Liver (tissue), 3 donors: ENCODE results near the gene IFNGR1.

Experiments used
- CTCF ChIP-seq: fragments of 150-350 bp; IDR thresholded peaks from 2 replicates; pipeline ENCODE4 v1.5.1; 2017; ENCODE audit warnings: improper control_type of control experiment, low read depth, low read length; ENCODE audit not compliant: missing input control
- FOXA1 ChIP-seq: IDR thresholded peaks from 2 replicates; pipeline ENCODE4 v1.6.1; 2016; ENCODE audit warnings: antibody characterized with exemption
- GABPA ChIP-seq, 2 donors: IDR thresholded peaks in 1 of 2; conservative IDR thresholded peaks in 1 of 2; 2 replicates each; pipeline ENCODE4 v1.6.1; 2016; ENCODE audit warnings: antibody characterized with exemption in 2 of 2, mild to moderate bottlenecking in 1 of 2, moderate library complexity in 1 of 2
- JUND ChIP-seq, 2 donors: IDR thresholded peaks; 2 replicates each; pipeline ENCODE4 v1.6.1; 2016; ENCODE audit warnings: antibody characterized with exemption in 2 of 2
- MAX ChIP-seq: IDR thresholded peaks from 2 replicates; pipeline ENCODE4 v1.6.1; 2016; ENCODE audit warnings: antibody characterized with exemption
- RAD21 ChIP-seq, 2 donors: IDR thresholded peaks; 2 replicates each; pipeline ENCODE4 v1.6.1; 2016; ENCODE audit warnings: antibody characterized with exemption in 2 of 2, mild to moderate bottlenecking in 2 of 2
- REST ChIP-seq: IDR thresholded peaks from 2 replicates; pipeline ENCODE4 v1.6.1; 2016; ENCODE audit warnings: antibody characterized with exemption, mild to moderate bottlenecking
- SP1 ChIP-seq: IDR thresholded peaks from 2 replicates; pipeline ENCODE4 v1.6.1; 2018; ENCODE audit warnings: antibody characterized with exemption, mild to moderate bottlenecking
- TAF1 ChIP-seq: conservative IDR thresholded peaks from 2 replicates; pipeline ENCODE4 v1.6.1; 2016; ENCODE audit warnings: antibody characterized with exemption, mild to moderate bottlenecking
- YY1 ChIP-seq: IDR thresholded peaks from 2 replicates; pipeline ENCODE4 v1.6.1; 2016; ENCODE audit warnings: antibody characterized with exemption, mild to moderate bottlenecking
- ZBTB33 ChIP-seq: IDR thresholded peaks from 2 replicates; pipeline ENCODE4 v1.6.1; 2016; ENCODE audit warnings: antibody characterized with exemption
- donor health status: healthy.
- donor health status: healthy.

GRCh38 chr6:137219664-137220252 is 573 bp upstream of the IFNGR1 start:
- no peak for TF ChIP-seq CTCF
- TF ChIP-seq TAF1: no peak
- no peak for TF ChIP-seq RAD21 (IDR thresholded peaks at IDR 0.05)
- TF ChIP-seq JUND (IDR thresholded peaks at IDR 0.05): no peak
- no peak for TF ChIP-seq REST
- TF ChIP-seq GABPA (IDR thresholded peaks at IDR 0.05 in 1 of 2, conservative IDR thresholded peaks at IDR 0.05 in 1 of 2): no peak
- TF ChIP-seq MAX: no peak
- no peak for TF ChIP-seq ZBTB33
- peak; percentile 46 for TF ChIP-seq SP1
- no peak for TF ChIP-seq YY1
- no peak for TF ChIP-seq FOXA1
